Sigmoid colon (tissue), 4 donors: ENCODE data around the gene GDF2.

Experiments used
- CTCF ChIP-seq, 4 experiments: fragments of 450-650 bp in 3 of 4; fragments of 200-600 bp in 1 of 4; IDR thresholded peaks; one replicate each; pipeline ENCODE4 v1.5.1; 2016 to 2019; ENCODE audit warnings: antibody characterized with exemption in 4 of 4, mild to moderate bottlenecking in 3 of 4, moderate library complexity in 2 of 4
- EP300 ChIP-seq, 4 donors: sonication (generic); formaldehyde crosslinking; IDR thresholded peaks; one replicate each; pipeline ENCODE4 v1.6.1; 2017; ENCODE audit warnings: antibody characterized with exemption in 4 of 4
- POLR2A ChIP-seq, 2 donors: fragments of 450-650 bp; IDR thresholded peaks; one replicate each; pipeline ENCODE4 v1.6.1; 2016; ENCODE audit warnings: antibody characterized with exemption in 2 of 2, mild to moderate bottlenecking in 2 of 2, moderate library complexity in 2 of 2

DNA sequence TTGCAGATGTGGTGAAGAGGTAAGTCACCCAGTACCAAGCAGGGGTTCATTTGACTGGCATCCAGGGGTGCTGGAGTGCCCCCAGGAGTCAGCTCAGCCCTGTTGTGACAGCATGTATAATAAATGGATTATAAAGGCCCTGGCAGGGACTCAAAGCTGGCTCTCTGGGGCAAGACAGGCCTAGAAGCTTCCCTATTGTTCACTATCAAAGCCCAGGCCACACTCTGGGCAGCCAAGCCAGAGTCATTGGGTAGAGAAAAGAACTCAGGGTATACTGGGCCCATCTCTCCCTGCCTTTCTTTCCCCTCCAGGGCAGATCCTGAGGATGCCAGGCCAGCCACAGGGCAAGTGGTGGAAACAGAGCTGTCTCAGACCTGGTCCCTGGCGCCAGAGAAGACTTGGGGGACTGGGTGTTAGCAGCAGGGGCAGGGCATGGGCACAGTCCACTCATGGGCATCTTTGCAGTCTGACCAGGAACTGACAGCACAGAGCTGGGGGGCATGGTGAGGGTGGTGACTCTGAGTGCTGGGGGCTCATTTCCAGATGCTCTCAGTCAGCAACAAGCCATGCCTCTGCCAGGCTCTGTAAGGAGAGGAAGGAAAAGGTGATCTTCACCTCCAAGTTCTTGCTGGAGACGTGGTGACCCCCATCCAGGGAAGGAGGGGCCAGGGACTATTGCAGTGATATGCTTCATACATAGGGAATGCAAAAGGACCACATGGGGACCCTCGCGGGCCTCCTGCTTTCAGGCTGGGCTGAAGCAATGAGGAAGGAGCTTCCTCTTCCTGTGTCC lies 37.6 kb downstream of the GDF2 start:
- TF ChIP-seq POLR2A (IDR thresholded peaks at IDR 0.05) (no peak), CTCF (IDR thresholded peaks at IDR 0.05) (no peak), EP300 (IDR thresholded peaks at IDR 0.05) (no peak)
